GM19455 (cell line): ENCODE results near the gene SYT1.

ENCODE experiments used
- ATAC-seq: cut with Tn5 transposase; IDR thresholded peaks from one replicate; pipeline ENCODE4 v1.9.1; 2021; ENCODE audit not compliant: unreplicated experiment

SYT1 gene

GRCh38 chr12:78891646-78892353 is 27.2 kb downstream of the SYT1 start:
- ATAC-seq, result no peak

GRCh38 chr12:78898416-78898815 is 33.8 kb downstream of the SYT1 start:
- ATAC-seq, result no peak

GRCh38 chr12:78914859-78915331 is 50.3 kb downstream of the SYT1 start:
- ATAC-seq, result no peak

GRCh38 chr12:78916845-78917480 is 52.4 kb downstream of the SYT1 start:
- no peak for ATAC-seq

GRCh38 chr12:78917513-78917912 is 52.9 kb downstream of the SYT1 start:
- ATAC-seq, result no peak

GRCh38 chr12:78918268-78918667 is 53.7 kb downstream of the SYT1 start:
- ATAC-seq, result no peak

- no peak for ATAC-seq
Observed at GRCh38 chr12:78928200-78929074, 63.9 kb downstream of the SYT1 start.

- ATAC-seq, result no peak
Observed at GRCh38 chr12:78929075-78929418, 64.5 kb downstream of the SYT1 start.

GRCh38 chr12:78931466-78931990 is 67.0 kb downstream of the SYT1 start:
- no peak for ATAC-seq

- no peak for ATAC-seq
Observed at GRCh38 chr12:78933014-78933413, 68.4 kb downstream of the SYT1 start.

GRCh38 chr12:78938341-78939084 is 73.9 kb downstream of the SYT1 start:
- no peak for ATAC-seq

- no peak for ATAC-seq
Observed at GRCh38 chr12:78949532-78949931, 85.0 kb downstream of the SYT1 start.

- no peak for ATAC-seq
Observed at GRCh38 chr12:78951803-78952551, 87.4 kb downstream of the SYT1 start.

- ATAC-seq, result no peak
Observed at GRCh38 chr12:78952552-78952929, 88.0 kb downstream of the SYT1 start.

- ATAC-seq, result no peak
Observed at GRCh38 chr12:78958941-78959340, 94.4 kb downstream of the SYT1 start.

- ATAC-seq, result no peak
Observed at GRCh38 chr12:78959556-78959955, 95.0 kb downstream of the SYT1 start.

GRCh38 chr12:78961171-78961570 is 96.6 kb downstream of the SYT1 start:
- no peak for ATAC-seq

GRCh38 chr12:78963439-78964227 is 99.1 kb downstream of the SYT1 start:
- ATAC-seq, result no peak

GRCh38 chr12:78964521-78964920 is 99.9 kb downstream of the SYT1 start:
- no peak for ATAC-seq
